ENCODE data around the gene TTBK2. TPM values are rescaled to one million over a fixed set of nuclear protein-coding genes. Genes with fewer than 3 reads are reported as not detected.

Gene TTBK2
- total RNA-seq, 1 donor from 2014 or later, result 19.8 TPM

DNA sequence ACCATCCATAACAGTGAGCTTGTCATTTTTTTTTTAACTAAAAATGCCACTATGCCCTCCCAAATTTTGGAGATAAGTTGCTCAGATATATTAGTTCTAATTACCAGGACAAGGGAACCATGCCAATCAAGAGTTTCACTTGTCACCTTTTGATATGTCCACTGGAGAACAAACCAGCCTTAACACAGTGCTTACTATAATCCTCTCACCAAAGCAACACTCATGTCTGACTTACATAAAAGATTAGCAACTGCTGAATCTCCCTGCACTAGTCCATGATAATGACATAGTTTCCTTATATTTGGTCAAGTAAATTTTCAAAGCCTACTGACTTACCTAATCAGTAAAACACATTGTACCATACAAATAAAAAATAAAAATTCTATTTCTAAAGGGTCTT lies 44.4 kb downstream of the TTBK2 start:
- no peaks in the 10 kb centered on the region for H3K4me1 Mint-ChIP-seq
- ATAC-seq (ENCODE audit: low read depth), result no peak
- CTCF ChIA-PET, result no interaction called here

DNA sequence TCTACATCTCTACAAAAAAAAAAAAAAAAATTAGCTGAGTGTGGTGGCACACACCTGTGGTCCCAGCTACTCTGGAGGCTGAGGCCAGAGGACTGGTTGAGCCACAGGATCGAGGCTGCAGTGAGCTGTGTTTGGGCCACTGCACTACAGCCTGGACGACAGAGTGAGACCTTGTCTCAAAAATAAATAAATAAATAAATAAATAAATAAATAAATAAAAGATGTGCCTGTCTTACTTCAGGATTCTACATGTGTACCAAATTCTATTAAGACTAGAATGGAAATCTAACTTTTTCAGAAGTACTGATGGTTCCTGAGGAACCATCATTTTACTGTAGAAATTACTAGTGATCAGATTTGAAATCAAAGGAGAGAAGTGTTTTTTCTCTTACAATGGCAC lies 51.9 kb downstream of the TTBK2 start:
- H3K36me3 Mint-ChIP-seq (ENCODE audit: low read depth), result peaks cover 28% of the 10 kb centered on the region
- POLR2A ChIA-PET, result no interaction called here

More for the DNA sequence above, 44.4 kb downstream of the TTBK2 start:
- H3K9me3 Mint-ChIP-seq, result no peaks in the 10 kb centered on the region
- H3K36me3 Mint-ChIP-seq (ENCODE audit: low read depth), result peaks cover 12% of the 10 kb centered on the region
- TF ChIP-seq, protein P1, sequence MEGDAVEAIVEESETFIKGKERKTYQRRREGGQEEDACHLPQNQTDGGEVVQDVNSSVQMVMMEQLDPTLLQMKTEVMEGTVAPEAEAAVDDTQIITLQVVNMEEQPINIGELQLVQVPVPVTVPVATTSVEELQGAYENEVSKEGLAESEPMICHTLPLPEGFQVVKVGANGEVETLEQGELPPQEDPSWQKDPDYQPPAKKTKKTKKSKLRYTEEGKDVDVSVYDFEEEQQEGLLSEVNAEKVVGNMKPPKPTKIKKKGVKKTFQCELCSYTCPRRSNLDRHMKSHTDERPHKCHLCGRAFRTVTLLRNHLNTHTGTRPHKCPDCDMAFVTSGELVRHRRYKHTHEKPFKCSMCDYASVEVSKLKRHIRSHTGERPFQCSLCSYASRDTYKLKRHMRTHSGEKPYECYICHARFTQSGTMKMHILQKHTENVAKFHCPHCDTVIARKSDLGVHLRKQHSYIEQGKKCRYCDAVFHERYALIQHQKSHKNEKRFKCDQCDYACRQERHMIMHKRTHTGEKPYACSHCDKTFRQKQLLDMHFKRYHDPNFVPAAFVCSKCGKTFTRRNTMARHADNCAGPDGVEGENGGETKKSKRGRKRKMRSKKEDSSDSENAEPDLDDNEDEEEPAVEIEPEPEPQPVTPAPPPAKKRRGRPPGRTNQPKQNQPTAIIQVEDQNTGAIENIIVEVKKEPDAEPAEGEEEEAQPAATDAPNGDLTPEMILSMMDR (IDR thresholded peaks at IDR 0.05), result no peak
- H3K27ac Mint-ChIP-seq, result no peak overlapping the region
- POLR2A ChIA-PET, result no interaction called here
- H3K4me3 Mint-ChIP-seq, result no peak overlapping the region
- no peak for DNase-seq
- no peaks in the 10 kb centered on the region for H3K27me3 Mint-ChIP-seq
- intact Hi-C loops (cut with micrococcal nuclease), result no loop called here

DNA sequence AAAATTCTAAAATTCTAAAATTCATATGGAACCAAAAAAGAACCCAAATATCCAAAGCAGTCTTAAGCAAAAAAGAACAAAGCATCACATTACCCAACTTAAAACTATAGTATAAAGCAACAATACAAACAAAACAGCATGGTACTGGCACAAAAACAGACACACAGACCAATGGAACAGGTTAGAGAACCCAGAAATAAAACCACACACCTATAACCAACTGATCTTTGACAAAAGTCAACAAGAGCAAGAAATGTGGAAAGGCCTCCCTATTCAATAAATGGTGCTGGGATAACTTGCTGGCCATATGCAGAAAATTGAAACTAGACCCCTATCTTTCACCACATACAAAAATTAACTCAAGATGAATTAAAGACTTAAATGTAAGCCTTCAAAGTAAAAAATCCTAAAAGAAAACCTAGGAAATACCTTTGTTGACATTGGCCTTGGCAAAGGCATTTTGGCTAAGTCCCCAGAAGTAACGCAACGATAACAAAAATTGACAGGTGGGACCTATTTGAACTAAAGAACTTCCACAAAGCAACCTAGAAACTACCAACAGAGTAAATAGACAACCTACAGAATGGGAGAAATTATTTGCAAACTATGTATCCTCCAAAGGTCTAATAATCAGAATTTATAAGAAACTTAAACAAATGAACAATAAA lies 56.9 kb downstream of the TTBK2 start:
- Mint-ChIP-seq H3K36me3 (ENCODE audit: low read depth) (peaks cover 35% of the 10 kb centered on the region), H3K27me3 (no peaks in the 10 kb centered on the region), H3K4me3 (no peak overlapping the region), H3K9me3 (no peaks in the 10 kb centered on the region), H3K27ac (no peak overlapping the region), H3K4me1 (no peaks in the 10 kb centered on the region)
- intact Hi-C loops (cut with micrococcal nuclease), result no loop called here
- CTCF ChIA-PET, result no interaction called here
- TF ChIP-seq, protein P1 (IDR thresholded peaks at IDR 0.05), result no peak
- DNase-seq (no peak), ATAC-seq (ENCODE audit: low read depth) (no peak)
- POLR2A ChIA-PET, result no interaction called here

More for the DNA sequence above, 51.9 kb downstream of the TTBK2 start:
- ATAC-seq (ENCODE audit: low read depth), result no peak
- CTCF ChIA-PET, result no interaction called here
- intact Hi-C loops (cut with micrococcal nuclease), result no loop called here
- Mint-ChIP-seq H3K27me3 (no peaks in the 10 kb centered on the region), H3K4me3 (no peak overlapping the region), H3K9me3 (no peaks in the 10 kb centered on the region), H3K4me1 (no peaks in the 10 kb centered on the region), H3K27ac (no peak overlapping the region)
- TF ChIP-seq, protein P1 (IDR thresholded peaks at IDR 0.05), result no peak
- no peak for DNase-seq

DNA sequence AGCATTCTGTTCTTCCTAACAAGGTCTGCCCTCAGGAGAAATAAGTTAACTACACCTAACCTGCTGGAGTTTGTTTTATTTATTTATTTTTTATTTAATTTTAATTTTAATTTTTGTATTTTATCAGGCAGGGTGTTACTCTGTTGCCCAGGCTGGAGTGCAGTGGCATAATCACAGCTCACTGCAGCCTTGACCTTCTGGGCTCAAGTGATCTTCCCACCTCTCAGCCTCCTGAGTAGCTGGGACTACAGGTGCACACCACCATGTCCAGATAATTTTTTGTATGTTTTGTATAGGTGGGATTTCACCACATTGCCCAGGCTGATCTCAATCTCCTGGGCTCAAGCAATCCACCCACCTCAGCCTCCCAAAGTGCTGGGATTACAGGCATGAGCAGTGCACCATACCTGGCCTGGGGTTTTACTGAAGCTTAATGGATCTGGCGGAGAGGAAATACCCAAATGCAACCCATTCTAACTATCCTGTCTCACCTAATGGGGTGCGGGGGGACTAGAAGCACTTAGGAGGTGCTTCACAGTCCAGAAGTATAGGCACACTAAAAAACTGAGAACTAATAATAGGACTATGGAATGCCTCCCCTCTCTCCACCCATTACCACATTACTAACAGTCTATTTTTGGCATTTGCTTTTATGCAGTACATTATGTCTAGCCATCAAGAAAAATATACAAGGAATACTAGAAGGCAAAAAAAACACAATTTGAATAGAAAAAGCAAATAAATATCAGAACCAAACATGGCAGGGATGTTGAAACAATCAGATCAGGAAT lies 61.4 kb downstream of the TTBK2 start:
- intact Hi-C loops (cut with micrococcal nuclease), result no loop called here
- TF ChIP-seq, protein P1 (IDR thresholded peaks at IDR 0.05), result no peak
- no peaks in the 10 kb centered on the region for H3K9me3 Mint-ChIP-seq
- H3K27me3 Mint-ChIP-seq, result no peaks in the 10 kb centered on the region
- ChIA-PET POLR2A (no interaction called here), CTCF (no interaction called here)
- no peak for DNase-seq
- H3K4me1 Mint-ChIP-seq, result no peaks in the 10 kb centered on the region
- H3K36me3 Mint-ChIP-seq (ENCODE audit: low read depth), result peaks cover 34% of the 10 kb centered on the region
- no peak for ATAC-seq (ENCODE audit: low read depth)
- no peak overlapping the region for H3K4me3 Mint-ChIP-seq
- H3K27ac Mint-ChIP-seq, result no peak overlapping the region

DNA sequence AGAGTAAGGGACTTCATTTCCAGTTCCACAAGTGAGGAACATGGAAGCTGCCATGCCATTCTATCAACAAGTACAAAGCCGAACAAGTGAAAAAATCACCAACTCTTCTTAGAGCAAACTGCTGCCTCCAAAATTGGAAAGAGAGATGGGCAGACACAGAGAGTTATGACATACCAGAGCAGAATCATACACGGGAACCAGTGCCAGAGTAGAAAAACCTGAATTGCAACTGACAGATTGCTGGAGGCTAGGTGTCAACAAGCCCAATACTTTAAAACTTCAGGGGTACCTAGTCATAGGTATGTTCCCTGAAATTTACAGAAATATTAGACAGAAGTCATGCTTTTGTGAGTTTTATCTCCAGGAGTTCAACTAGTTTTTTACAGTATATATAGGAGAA lies 62.0 kb downstream of the TTBK2 start:
- Mint-ChIP-seq H3K36me3 (ENCODE audit: low read depth) (peaks cover 31% of the 10 kb centered on the region), H3K9me3 (no peaks in the 10 kb centered on the region), H3K4me3 (no peak overlapping the region), H3K27ac (no peak overlapping the region), H3K4me1 (no peaks in the 10 kb centered on the region), H3K27me3 (no peaks in the 10 kb centered on the region)
- intact Hi-C loops (cut with micrococcal nuclease), result no loop called here
- ChIA-PET POLR2A (no interaction called here), CTCF (no interaction called here)
- ATAC-seq (ENCODE audit: low read depth), result no peak
- TF ChIP-seq, protein P1 (IDR thresholded peaks at IDR 0.05), result no peak
- no peak for DNase-seq
